Caco-2 (cell line): ENCODE measurements around the gene DDX52. TPM values are rescaled to one million over a fixed set of nuclear protein-coding genes. Genes with fewer than 3 reads are reported as not detected.

Source experiments
- BruUV-seq: library from RNA; stranded (reverse); fragments of 400-500 nt; replicated peaks from 2 replicates; lab custom pipeline; 2021; lab: Mats Ljungman, UMichigan
- CTCF ChIA-PET: fragments of 300-600 bp; sonication (Branson Sonifier 250); formaldehyde crosslinking; loops from one replicate; lab custom pipeline; 2022; ENCODE audit warnings: antibody characterized with exemption; lab: Charles Lee
- POLR2A ChIA-PET: fragments of 300-600 bp; sonication (Branson Sonifier 250); formaldehyde crosslinking; loops from one replicate; lab custom pipeline; 2022; ENCODE audit warnings: antibody characterized with exemption; lab: Charles Lee
- DNase-seq, 2 experiments: peaks; one replicate each; pipeline versions ENCODE4 v3.0.0 to v3.0.0-alpha.2; 2020 to 2022
- H3K27me3 ChIP-seq: replicated peaks from 2 replicates; pipeline ENCODE4 v1.6.0; 2011; ENCODE audit warnings: low read length; ENCODE audit not compliant: control insufficient read depth, insufficient read depth
- H3K36me3 ChIP-seq: 2 replicates; pipeline ENCODE4 v1.5.1; 2011; ENCODE audit warnings: low read length; ENCODE audit not compliant: control insufficient read depth, insufficient read depth
- H3K4me1 ChIP-seq: fragments of 250-450 bp; sonication (Bioruptor Pico); 2 replicates; pipeline ENCODE4 v1.5.1; 2020; ENCODE audit warnings: mild to moderate bottlenecking
- H3K4me3 ChIP-seq: 2 replicates; pipeline ENCODE4 v1.5.1; 2011; ENCODE audit warnings: low read depth, mild to moderate bottlenecking, control low read depth, low read length
- H3K9me3 ChIP-seq: fragments of 250-450 bp; sonication (Bioruptor Pico); 2 replicates; pipeline ENCODE4 v1.5.1; 2020; ENCODE audit warnings: mild to moderate bottlenecking, moderate library complexity
- H3K27ac Mint-ChIP-seq: one replicate; pipeline ENCODE4 v1.8.0; 2022; ENCODE audit warnings: mixed read lengths; ENCODE audit not compliant: unreplicated experiment
- H3K27me3 Mint-ChIP-seq: one replicate; pipeline ENCODE4 v1.8.0; 2022; ENCODE audit warnings: mixed read lengths; ENCODE audit not compliant: insufficient read depth, unreplicated experiment
- H3K36me3 Mint-ChIP-seq: one replicate; pipeline ENCODE4 v1.8.0; 2022; ENCODE audit warnings: mild to moderate bottlenecking, mixed read lengths; ENCODE audit not compliant: insufficient read depth, unreplicated experiment
- H3K4me1 Mint-ChIP-seq: one replicate; pipeline ENCODE4 v1.8.0; 2022; ENCODE audit warnings: low read depth, mixed read lengths; ENCODE audit not compliant: unreplicated experiment
- H3K4me3 Mint-ChIP-seq: one replicate; pipeline ENCODE4 v1.8.0; 2022; ENCODE audit warnings: mild to moderate bottlenecking, moderate library complexity, mixed read lengths; ENCODE audit not compliant: unreplicated experiment
- H3K9me3 Mint-ChIP-seq: one replicate; pipeline ENCODE4 v1.8.0; 2022; ENCODE audit warnings: mixed read lengths; ENCODE audit not compliant: unreplicated experiment
- intact Hi-C: fragments of 100-400 bp; cut with micrococcal nuclease; formaldehyde crosslinking; loops from one replicate; pipeline ENCODE4 v1.10.0; 2022; ENCODE audit not compliant: unreplicated experiment
- total RNA-seq: library from RNA; stranded (reverse); gene quantifications from 2 replicates; pipeline ENCODE4 v1.2.3, GENCODE V29; 2022
- TF ChIP-seq, protein P1 (sequence below), 2 experiments: fragments of 200-600 bp in 1 of 2; IDR thresholded peaks; 1 replicate in 1 of 2; 2 replicates in 1 of 2; pipeline versions ENCODE4 v1.5.1 to v1.8.0; 2011 to 2022; ENCODE audit warnings: antibody characterized with exemption in 1 of 2, control low read depth in 1 of 2, inconsistent platforms in 1 of 2, low read depth in 1 of 2, low read length in 1 of 2, mild to moderate bottlenecking in 1 of 2, moderate library complexity in 1 of 2; ENCODE audit not compliant: insufficient read depth in 1 of 2, severe bottlenecking in 1 of 2, unreplicated experiment in 1 of 2

Gene DDX52
- total RNA-seq, 1 experiment from 2014 or later: 85.1 TPM

DNA sequence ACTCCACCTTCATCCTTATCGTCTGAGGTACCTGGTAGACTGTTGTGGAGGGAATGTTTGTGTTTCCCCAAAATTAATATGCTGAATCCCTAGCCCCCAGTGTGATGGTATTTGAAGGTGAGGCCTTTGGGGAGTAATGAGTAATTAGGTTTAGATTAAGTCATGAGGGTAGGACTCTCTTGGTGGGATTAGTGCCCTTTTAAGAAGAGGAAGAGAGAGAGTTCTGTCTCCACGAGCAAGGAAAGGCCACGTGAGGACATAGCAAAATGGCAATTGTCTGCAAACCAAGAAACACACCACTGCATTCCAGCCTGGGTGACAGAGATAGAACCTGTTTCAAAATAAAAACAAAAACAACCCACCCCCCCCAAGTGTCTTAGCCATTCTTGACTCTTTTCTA lies 21.0 kb upstream of the DDX52 start:
- intact Hi-C loops: no loop called here
- BruUV-seq: no TSS peak
- Mint-ChIP-seq H3K36me3 (no peaks in the 10 kb centered on the region), H3K4me3 (no peak overlapping the region), H3K27ac (no peak overlapping the region), H3K9me3 (no peaks in the 10 kb centered on the region), H3K27me3 (no peaks in the 10 kb centered on the region), H3K4me1 (peaks cover 20% of the 10 kb centered on the region)
- no peak overlapping the region for H3K4me3 ChIP-seq
- no peak for DNase-seq
- H3K36me3 ChIP-seq: no peaks in the 10 kb centered on the region
- no peaks in the 10 kb centered on the region for H3K27me3 ChIP-seq
- ChIA-PET CTCF (no interaction called here), POLR2A (no interaction called here)
- no peaks in the 10 kb centered on the region for H3K9me3 ChIP-seq
- TF ChIP-seq, protein P1, sequence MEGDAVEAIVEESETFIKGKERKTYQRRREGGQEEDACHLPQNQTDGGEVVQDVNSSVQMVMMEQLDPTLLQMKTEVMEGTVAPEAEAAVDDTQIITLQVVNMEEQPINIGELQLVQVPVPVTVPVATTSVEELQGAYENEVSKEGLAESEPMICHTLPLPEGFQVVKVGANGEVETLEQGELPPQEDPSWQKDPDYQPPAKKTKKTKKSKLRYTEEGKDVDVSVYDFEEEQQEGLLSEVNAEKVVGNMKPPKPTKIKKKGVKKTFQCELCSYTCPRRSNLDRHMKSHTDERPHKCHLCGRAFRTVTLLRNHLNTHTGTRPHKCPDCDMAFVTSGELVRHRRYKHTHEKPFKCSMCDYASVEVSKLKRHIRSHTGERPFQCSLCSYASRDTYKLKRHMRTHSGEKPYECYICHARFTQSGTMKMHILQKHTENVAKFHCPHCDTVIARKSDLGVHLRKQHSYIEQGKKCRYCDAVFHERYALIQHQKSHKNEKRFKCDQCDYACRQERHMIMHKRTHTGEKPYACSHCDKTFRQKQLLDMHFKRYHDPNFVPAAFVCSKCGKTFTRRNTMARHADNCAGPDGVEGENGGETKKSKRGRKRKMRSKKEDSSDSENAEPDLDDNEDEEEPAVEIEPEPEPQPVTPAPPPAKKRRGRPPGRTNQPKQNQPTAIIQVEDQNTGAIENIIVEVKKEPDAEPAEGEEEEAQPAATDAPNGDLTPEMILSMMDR (IDR thresholded peaks at IDR 0.05; ENCODE audit: insufficient read depth in 1 of 2, low read depth in 1 of 2, low read length in 1 of 2, severe bottlenecking in 1 of 2, unreplicated experiment in 1 of 2): no peak
- peaks cover 11% of the 10 kb centered on the region; the same call in 1 of the 2 replicates for H3K4me1 ChIP-seq

DNA sequence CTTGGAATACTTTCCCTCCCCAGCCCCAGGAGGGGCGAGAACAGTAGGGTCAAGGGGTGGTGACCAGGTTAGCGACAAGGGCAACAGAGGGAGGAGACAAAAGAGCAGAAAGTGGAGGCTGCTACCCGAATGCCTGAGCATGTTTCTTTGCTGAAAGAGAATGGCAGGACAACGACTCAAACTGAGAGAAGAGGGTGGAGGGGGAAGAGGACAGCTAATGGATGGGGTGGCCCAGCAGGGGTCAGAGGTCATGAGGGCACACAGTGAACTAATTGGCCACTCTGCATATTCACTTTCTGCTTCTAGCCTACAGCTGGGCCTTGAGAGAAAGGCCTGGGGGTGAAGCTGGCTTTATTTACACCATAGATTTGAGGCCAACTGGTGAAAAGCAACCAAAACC lies 19.1 kb upstream of the DDX52 start:
- Mint-ChIP-seq H3K27me3 (no peaks in the 10 kb centered on the region), H3K4me1 (peaks cover 20% of the 10 kb centered on the region), H3K36me3 (no peaks in the 10 kb centered on the region), H3K9me3 (no peaks in the 10 kb centered on the region), H3K27ac (no peak overlapping the region), H3K4me3 (no peak overlapping the region)
- no peaks in the 10 kb centered on the region for H3K9me3 ChIP-seq
- no peaks in the 10 kb centered on the region for H3K36me3 ChIP-seq
- intact Hi-C loops: no loop called here
- ChIA-PET CTCF (interaction anchor here (0.6 to 1.6 kb wide), 4 partner anchors 9 to 73 kb away, joined by 3 to 10 read pairs (median 4); no protein-coding TSS in a partner anchor), POLR2A (no interaction called here)
- no peak for DNase-seq
- no TSS peak for BruUV-seq
- no peaks in the 10 kb centered on the region for H3K27me3 ChIP-seq
- H3K4me1 ChIP-seq: peaks cover 5% of the 10 kb centered on the region; the same call in 1 of the 2 replicates
- TF ChIP-seq, protein P1 (IDR thresholded peaks at IDR 0.05; ENCODE audit: insufficient read depth in 1 of 2, low read depth in 1 of 2, low read length in 1 of 2, severe bottlenecking in 1 of 2, unreplicated experiment in 1 of 2): no peak
- H3K4me3 ChIP-seq: no peak overlapping the region

DNA sequence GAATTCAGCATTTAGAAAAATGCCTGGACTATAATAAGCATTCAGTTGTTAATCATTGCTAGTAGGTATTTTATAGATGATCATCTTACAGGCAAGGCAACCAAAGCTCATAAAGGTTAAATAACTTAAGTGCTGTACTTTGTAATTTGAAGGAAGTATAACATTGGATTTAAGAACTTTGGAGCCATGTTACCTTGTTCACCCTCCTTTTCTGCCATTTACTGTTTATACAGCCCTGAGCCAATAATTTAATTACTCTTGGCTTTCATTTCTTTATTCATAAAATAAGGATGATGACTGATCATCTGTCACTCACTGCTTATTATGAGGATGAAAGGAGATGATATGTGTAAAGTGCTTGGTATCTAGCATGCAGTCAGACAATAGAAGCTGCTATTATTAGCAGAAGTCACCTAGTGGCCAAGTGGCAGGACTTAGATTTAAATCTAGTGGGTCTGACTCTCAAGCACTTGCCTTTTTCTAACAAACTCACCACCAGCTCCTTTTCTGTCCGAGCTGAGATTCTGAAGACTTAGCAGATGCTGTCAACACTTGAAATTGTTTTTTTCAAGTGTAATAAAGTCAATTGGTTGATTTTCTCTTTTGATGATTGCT lies 18.3 kb upstream of the DDX52 start:
- ChIA-PET CTCF (interaction anchor here (0.7 to 1.6 kb wide), 3 partner anchors 10 to 28 kb away, joined by 4 to 10 read pairs (median 5); no protein-coding TSS in a partner anchor), POLR2A (interaction anchor here (0.6 kb wide), 1 partner anchor 52 kb away, joined by 4 read pairs; the partner anchor contains the start of gene SYNRG)
- H3K9me3 Mint-ChIP-seq: no peaks in the 10 kb centered on the region
- no peaks in the 10 kb centered on the region for H3K36me3 Mint-ChIP-seq
- Histone ChIP-seq H3K4me3 (no peak overlapping the region), H3K27me3 (no peaks in the 10 kb centered on the region), H3K9me3 (no peaks in the 10 kb centered on the region), H3K4me1 (peaks cover 5% of the 10 kb centered on the region; the same call in 1 of the 2 replicates), H3K36me3 (no peaks in the 10 kb centered on the region)
- H3K27ac Mint-ChIP-seq: no peak overlapping the region
- intact Hi-C loops: no loop called here
- BruUV-seq: no TSS peak
- no peaks in the 10 kb centered on the region for H3K27me3 Mint-ChIP-seq
- peaks cover 20% of the 10 kb centered on the region for H3K4me1 Mint-ChIP-seq
- TF ChIP-seq, protein P1 (IDR thresholded peaks at IDR 0.05; ENCODE audit: insufficient read depth in 1 of 2, low read depth in 1 of 2, low read length in 1 of 2, severe bottlenecking in 1 of 2, unreplicated experiment in 1 of 2): peak in 1 of 2 experiments; percentile 26
- no peak overlapping the region for H3K4me3 Mint-ChIP-seq
- DNase-seq: no peak
